Fibroblast of skin of scalp (primary cell): ENCODE measurements around the gene ADCY6. TPM values are rescaled to one million over a fixed set of nuclear protein-coding genes. Genes with fewer than 3 reads are reported as not detected.
A peak's percentile ranks its signal among the peaks of the same experiment; 100 is the strongest.

ENCODE experiments used
- DNase-seq: peaks from one replicate; pipeline ENCODE4 v3.0.0-alpha.2; 2013
- polyA plus RNA-seq, 2 experiments: library from polyadenylated mRNA; unstranded; fragments of 120-200 nt; gene quantifications; one replicate each; pipeline ENCODE4 v1.2.1, GENCODE V29; 2013; ENCODE audit not compliant: insufficient read length in 2 of 2

Gene ADCY6
- polyA plus RNA-seq (2013, experiment 1 of 2; ENCODE audit: insufficient read length) = 44.3 TPM
- 43.9 TPM for polyA plus RNA-seq (2013, experiment 2 of 2; ENCODE audit: insufficient read length)

GRCh38 chr12:48788854-48789775 is at the start of gene ADCY6:
Gene ADCY6, minus strand, starts transcription at chr12:48789089. Its CDS starts 5,655 bp downstream, at chr12:48783434.
- peak; percentile 75 for DNase-seq

- no peak for DNase-seq
These were observed 49.2 kb upstream of the ADCY6 start for GRCh38 chr12:48838048-48838447.

GRCh38 chr12:48832321-48833060 is 43.6 kb upstream of the ADCY6 start:
- no peak for DNase-seq

GRCh38 chr12:48831257-48831656 is 42.4 kb upstream of the ADCY6 start:
- DNase-seq = no peak

GRCh38 chr12:48828841-48829575 is 40.1 kb upstream of the ADCY6 start:
- DNase-seq = no peak

GRCh38 chr12:48828293-48828692 is 39.4 kb upstream of the ADCY6 start:
- DNase-seq = no peak

- DNase-seq = no peak
These were observed 38.7 kb upstream of the ADCY6 start for GRCh38 chr12:48827513-48828096.

GRCh38 chr12:48827026-48827425 is 38.1 kb upstream of the ADCY6 start:
- no peak for DNase-seq

- DNase-seq = no peak
These were observed 37.4 kb upstream of the ADCY6 start for GRCh38 chr12:48826209-48826855.

- no peak for DNase-seq
These were observed 36.0 kb upstream of the ADCY6 start for GRCh38 chr12:48824905-48825304.

GRCh38 chr12:48824112-48824511 is 35.2 kb upstream of the ADCY6 start:
- no peak for DNase-seq

GRCh38 chr12:48823281-48823680 is 34.4 kb upstream of the ADCY6 start:
- DNase-seq = no peak

- no peak for DNase-seq
These were observed 33.8 kb upstream of the ADCY6 start for GRCh38 chr12:48822711-48823110.

- DNase-seq = no peak
These were observed 33.2 kb upstream of the ADCY6 start for GRCh38 chr12:48822139-48822538.

GRCh38 chr12:48819986-48820725 is 31.3 kb upstream of the ADCY6 start:
- DNase-seq = no peak

- no peak for DNase-seq
These were observed 30.1 kb upstream of the ADCY6 start for GRCh38 chr12:48818831-48819590.

- DNase-seq = peak; percentile 53
These were observed 29.3 kb upstream of the ADCY6 start, which contains the start of gene CACNB3 for GRCh38 chr12:48817873-48818830. Gene CACNB3, plus strand, starts transcription at chr12:48818496. Its CDS starts 434 bp downstream, at chr12:48818930.

GRCh38 chr12:48816143-48816854 is 27.4 kb upstream of the ADCY6 start:
- DNase-seq = no peak
